T-helper 2 cell treated with Interferon-gamma antibody and Interleukin-4, amounts not matched to agents 100 ng/mL and 5 ng/mL, for 36 hours (primary cell): ENCODE data around the gene KIF20B. TPM values are rescaled to one million over a fixed set of nuclear protein-coding genes. Genes with fewer than 3 reads are reported as not detected.

ENCODE experiments used
- total RNA-seq: library from RNA; stranded (reverse); gene quantifications from 2 replicates; pipeline ENCODE4 v1.2.3, GENCODE V29; 2022

The KIF20B gene
- total RNA-seq, 1 donor from 2014 or later: 64.4 TPM

Other genes with a start within 250 kb of the KIF20B start
- gene SLC16A12, start 166.0 kb upstream of the KIF20B start, total RNA-seq: 0.02 TPM in 1 of 2 replicates, not detected in the other
- 7.2 and 7.6 TPM in 2 replicates for gene PANK1, start 56.3 kb upstream of the KIF20B start, total RNA-seq